Measurements from ENCODE around the gene POLR3E. TPM values are rescaled to one million over a fixed set of nuclear protein-coding genes. Genes with fewer than 3 reads are reported as not detected.

POLR3E gene
- total and polyA plus RNA-seq, 2 donors (not counting 3 experiments of a cell fraction or from before 2014, with no cell fraction given), result 48.3 to 62.2 TPM

- H3K4me2 ChIP-seq (ENCODE audit: insufficient read depth, low read length), result no peak overlapping the region
- H3K79me2 ChIP-seq (ENCODE audit: control insufficient read depth, insufficient read depth, low read length), result peaks cover 74% of the 10 kb centered on the region
- ChIA-PET POLR2A (no interaction called here), CTCF (interaction anchor here (0.7 to 2.0 kb wide), 6 partner anchors 10 to 40 kb away, joined by 3 to 9 read pairs (median 3); no protein-coding TSS in a partner anchor)
- DNase-seq (ENCODE audit: low read depth, low spot score) (no peak), FAIRE-seq (no peak)
- no peak overlapping the region for H3K27ac ChIP-seq (ENCODE audit: insufficient read depth, low read depth, low read length)
- no peaks in the 10 kb centered on the region for H3K9me1 ChIP-seq (replicated peaks; ENCODE audit: control insufficient read depth, extremely low read depth, insufficient read depth, low read length)
- H4K20me1 ChIP-seq (replicated peaks; ENCODE audit: control insufficient read depth, extremely low read depth, insufficient read depth, low read length), result no peaks in the 10 kb centered on the region
- TF ChIP-seq FOS (IDR thresholded peaks at IDR 0.05; ENCODE audit: borderline replicate concordance, insufficient read depth, low read length) (no peak), POLR2AphosphoS5 (IDR thresholded peaks at IDR 0.05; ENCODE audit: insufficient read depth, low read depth, low read length) (no peak), MAX (IDR thresholded peaks at IDR 0.05; ENCODE audit: insufficient read depth, insufficient read length) (no peak), EZH2 (IDR thresholded peaks at IDR 0.05; ENCODE audit: borderline replicate concordance, low read depth, low read length, severe bottlenecking) (no peak), JUN (IDR thresholded peaks at IDR 0.05; ENCODE audit: borderline replicate concordance, insufficient read depth, insufficient read length, low read depth) (no peak), GATA2 (IDR thresholded peaks at IDR 0.05; ENCODE audit: insufficient read depth, insufficient read length, low read depth, low read length) (no peak), CTCF (IDR thresholded peaks at IDR 0.05; ENCODE audit: extremely low read depth in 1 of 2, insufficient read depth in 1 of 2, low read depth in 1 of 2, low read length in 2 of 2) (no peak), MYC (IDR thresholded peaks at IDR 0.05; ENCODE audit: low read depth, low read length) (no peak), POLR2A (IDR thresholded peaks at IDR 0.05; ENCODE audit: low read depth, low read length) (no peak)
- H2AFZ ChIP-seq (ENCODE audit: low read depth, low read length), result no peak overlapping the region
- H3K4me1 ChIP-seq (ENCODE audit: control insufficient read depth, extremely low read depth, insufficient read depth, low read length), result peaks cover 15% of the 10 kb centered on the region
- H3K36me3 ChIP-seq (ENCODE audit: control insufficient read depth in 2 of 2, extremely low read depth in 1 of 2, insufficient read depth in 2 of 2, low read length in 2 of 2), result peaks cover 6 to 15% of the 10 kb centered on the region in 2 experiments
- H3K9ac ChIP-seq (replicated peaks; ENCODE audit: extremely low read depth, insufficient read depth, low read length), result no peak overlapping the region
- H3K9me3 ChIP-seq (replicated peaks; ENCODE audit: control insufficient read depth, insufficient read depth, low read length), result no peaks in the 10 kb centered on the region
- intact Hi-C loops (cut with micrococcal nuclease), result no loop called here
- no peak overlapping the region for H3K4me3 ChIP-seq (replicated peaks in 1 of 3; ENCODE audit: insufficient read depth in 1 of 3, low read depth in 1 of 3, low read length in 3 of 3)
- BruUV-seq (replicated peaks), result no TSS peak
- dilution Hi-C loops (cut with MboI; ENCODE audit: extremely low pct_ligation_motif_present, low sequenced_read_pairs), result no loop called here
- no peaks in the 10 kb centered on the region for H3K27me3 ChIP-seq (ENCODE audit: control insufficient read depth in 2 of 2, insufficient read depth in 2 of 2, low read length in 2 of 2)
Observed at GRCh38 chr16:22356930-22357634, 59.9 kb downstream of the POLR3E start.
